ENCODE results near the gene SHROOM3.
A peak's percentile ranks its signal among the peaks of the same experiment; 100 is the strongest.
"Not testable (repeated sequence)": the region's sequence is repeated elsewhere in the genome, so short reads cannot be mapped to it uniquely, and the experiment has no call there.

The SHROOM3 gene

DNA sequence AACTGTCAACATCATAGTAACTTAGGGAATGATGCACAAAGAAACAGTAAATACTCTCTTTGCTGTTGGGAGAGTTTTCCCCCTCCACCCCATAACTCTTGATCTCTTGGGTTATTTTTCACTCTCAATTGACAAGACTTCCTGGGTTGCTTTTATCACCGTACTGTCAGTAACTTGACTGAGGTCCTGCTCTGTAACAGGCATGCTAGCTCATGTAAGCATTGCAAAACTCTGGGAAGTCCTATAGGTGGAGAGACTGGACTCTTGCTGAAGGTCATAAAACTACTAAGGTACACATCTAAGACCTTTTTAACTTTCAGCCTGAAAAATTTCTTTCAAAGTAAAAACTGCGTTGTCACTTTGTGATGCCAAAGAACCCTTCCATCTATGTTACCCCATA is 10.9 kb downstream of the SHROOM3 start:
- no peak for DNase-seq (ENCODE audit: low spot score)

DNA sequence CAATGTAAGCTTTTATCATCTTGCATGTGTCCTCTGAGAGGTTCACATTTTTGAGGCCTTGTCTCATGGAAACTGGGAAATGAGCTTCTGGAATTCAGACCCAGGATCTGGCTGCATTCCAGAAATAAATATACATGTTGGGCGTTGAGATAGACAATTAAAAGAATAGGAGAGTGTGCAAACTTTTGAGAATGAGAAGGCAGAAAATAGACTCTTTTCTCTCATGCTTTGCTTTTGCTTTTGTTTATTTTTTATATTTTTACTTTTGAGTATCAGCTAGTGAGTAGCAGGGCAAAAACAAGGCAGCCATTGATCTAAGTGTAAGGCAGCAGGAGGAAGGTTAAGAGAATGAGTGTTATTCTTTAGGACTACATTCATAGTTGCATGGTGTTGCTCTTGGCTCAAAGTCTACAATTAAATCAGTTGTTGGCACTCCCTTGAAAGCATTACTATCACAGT is 12.4 kb downstream of the SHROOM3 start:
- no peak for DNase-seq (ENCODE audit: low spot score)

DNA sequence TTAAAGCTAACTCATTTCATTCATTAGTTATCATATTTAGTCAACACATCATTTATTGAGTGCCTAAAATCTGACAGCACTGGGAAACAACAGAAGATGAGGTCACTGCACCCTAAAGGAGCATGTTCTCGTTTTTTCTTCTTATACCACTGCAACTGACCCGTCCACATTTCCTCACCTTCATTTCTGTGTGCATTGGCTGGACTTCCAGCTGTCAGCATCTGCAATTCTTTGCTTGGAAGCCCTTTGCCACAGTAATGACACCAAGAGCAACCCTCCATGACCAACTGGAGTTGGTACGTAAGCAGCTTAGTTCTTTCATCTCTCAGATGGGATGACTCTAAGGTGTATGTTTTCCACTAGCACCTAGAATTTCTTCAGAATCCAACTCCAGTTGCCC is 13.2 kb downstream of the SHROOM3 start:
- DNase-seq (ENCODE audit: low spot score), result no peak

DNA sequence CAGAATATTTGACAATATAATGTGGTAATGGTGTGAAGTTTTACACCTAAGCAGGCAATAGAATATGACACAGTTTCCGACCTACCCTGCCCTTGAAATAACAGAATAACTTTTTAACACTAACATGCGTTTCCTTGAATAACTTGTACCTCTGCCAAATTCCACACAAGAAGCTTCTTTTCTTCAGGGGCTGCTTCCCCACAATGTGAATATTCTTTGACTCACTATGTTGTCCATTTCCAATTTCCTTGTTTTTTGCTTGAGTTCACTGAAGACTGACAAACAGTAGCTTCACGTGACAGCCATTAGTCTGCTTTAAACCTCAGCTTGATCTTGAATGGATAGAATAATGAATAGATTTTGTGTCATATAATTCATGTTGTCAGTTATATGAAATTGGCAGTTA is 14.3 kb downstream of the SHROOM3 start:
- DNase-seq (ENCODE audit: low spot score), result no peak

DNA sequence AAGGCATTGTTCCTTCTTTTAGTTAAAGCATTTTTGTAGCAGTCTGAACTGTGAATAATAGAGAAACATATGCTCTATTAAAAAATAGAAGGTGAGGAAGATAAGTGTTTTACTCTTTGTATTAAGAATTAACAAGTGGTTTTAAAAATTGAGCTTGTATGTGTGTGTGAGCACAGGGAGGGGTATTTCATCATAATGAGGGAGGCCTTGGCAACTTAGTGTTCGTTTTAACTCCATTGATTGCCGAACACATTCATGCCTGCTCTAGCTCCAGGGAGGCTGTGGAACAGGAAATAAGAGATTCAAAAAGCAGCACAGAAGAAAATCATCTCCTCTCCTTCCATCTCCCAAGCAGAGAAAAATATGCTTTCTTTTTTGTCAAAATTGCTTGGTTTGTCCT is 14.8 kb downstream of the SHROOM3 start:
- no peak for DNase-seq (ENCODE audit: low spot score)

DNA sequence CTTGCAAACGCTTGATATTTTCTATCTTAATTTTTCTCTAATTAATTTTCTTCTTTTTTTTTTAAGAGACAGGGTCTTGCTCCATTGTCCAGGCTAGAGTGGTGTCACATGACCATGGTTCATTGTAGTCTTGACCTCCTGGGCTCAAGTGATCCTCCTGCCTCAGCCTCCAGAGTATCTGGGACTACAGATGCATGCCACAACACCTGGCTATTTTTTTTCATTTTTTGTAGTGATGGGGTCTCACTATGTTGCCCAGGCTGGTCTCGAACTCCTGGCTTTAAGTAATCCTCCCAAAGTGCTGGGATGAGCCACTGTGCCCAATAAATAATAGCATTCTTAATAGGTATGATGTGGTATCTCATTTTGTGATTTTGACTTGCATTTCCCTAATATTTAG is 18.2 kb downstream of the SHROOM3 start:
- DNase-seq (ENCODE audit: low spot score), result no peak

DNA sequence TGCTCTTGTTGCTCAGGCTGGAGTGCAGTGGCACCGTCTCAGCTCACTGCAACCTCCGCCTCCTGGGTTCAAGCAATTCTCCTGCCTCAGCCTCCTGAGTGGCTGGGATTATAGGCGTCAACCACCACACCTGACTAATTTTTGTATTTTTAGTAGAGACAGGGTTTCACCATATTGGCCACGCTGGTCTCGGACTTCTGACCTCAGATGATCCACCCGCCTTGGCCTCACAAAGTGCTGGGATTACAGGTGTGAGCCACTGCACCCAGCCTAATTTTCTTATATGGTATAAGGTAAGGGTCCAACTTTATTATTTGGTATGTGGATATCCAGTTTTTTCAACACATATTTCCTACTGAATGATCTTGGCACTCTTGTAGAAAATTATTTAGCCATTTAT is 19.0 kb downstream of the SHROOM3 start:
- not testable (repeated sequence) for DNase-seq (ENCODE audit: low spot score)

DNA sequence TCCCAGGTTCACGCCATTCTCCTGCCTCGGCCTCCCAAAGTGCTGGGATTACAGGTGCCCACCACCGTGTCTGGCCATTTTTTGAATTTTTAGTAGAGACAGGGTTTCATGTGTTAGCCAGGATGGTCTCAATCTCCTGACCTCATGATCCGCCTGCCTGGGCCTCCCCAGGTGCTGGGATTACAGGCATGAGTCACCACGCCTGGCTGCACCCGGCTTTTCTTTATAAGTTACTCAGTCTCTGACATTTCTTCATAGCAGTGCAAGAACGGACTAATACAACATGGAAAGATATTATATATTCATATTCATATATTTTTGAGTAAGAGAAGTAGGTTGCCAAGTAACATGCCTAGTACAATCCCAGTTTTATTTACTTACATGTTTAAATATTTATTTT is 22.9 kb downstream of the SHROOM3 start:
- DNase-seq (ENCODE audit: low spot score), result no peak

DNA sequence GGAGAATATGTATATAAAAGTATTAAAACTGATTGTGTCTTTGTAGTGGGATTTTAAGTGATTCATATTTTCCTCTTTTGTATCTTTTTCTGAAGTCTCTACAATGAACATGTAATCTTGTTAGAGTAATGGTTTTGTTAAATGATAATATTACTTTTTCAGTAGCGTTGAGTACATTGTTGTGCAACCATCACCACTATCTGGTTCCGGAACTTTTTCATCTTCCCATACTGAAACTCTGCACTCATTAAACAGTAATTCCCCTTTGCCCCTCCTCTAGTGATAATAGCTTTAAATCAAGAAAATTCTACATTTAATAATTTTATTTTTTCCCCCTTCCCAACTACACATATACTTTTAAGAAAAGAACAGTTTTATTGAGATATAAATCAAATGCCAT is 23.3 kb downstream of the SHROOM3 start:
- DNase-seq (ENCODE audit: low spot score), result no peak

DNA sequence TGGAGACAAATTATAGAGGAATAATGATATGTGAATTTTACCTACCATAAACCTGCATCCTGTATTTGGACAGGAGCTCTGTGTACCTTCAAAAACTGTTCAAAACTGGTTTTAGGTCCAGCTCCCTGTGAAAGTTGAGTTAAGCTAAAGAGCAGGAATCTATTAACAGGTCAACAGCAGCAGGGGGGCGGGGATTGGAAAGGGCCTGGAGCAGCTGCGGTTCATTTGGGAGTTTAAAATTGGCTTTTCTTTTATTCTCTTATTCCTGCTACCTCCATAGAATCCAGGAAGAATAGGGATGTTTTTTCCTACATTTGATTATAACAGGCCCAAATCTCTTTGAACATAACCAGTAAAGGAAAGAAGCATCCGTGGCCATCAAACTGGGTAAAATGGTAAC is 23.8 kb downstream of the SHROOM3 start:
- DNase-seq (ENCODE audit: low spot score), result no peak

DNA sequence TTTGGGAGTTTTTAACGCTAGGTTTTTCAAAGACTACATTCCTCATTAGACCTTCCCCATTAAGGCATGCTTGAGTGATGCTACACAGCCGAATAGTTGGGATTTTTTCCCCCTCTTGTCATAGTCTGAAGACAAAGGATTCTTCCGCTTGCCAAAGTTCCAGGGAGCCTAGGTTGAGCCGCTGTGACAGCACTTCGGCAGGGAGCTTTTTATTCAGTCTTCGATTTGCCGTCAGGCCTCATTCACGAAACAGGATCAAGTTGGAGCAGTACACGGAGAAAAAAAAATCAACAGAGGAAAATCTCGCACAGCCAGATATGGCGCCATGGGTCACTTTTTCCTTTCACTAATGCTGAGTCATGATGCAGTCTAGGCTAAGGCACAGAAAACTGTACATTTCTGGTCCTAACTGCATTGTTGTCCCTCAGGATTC is 24.3 kb downstream of the SHROOM3 start:
- DNase-seq (ENCODE audit: low spot score), result no peak

DNA sequence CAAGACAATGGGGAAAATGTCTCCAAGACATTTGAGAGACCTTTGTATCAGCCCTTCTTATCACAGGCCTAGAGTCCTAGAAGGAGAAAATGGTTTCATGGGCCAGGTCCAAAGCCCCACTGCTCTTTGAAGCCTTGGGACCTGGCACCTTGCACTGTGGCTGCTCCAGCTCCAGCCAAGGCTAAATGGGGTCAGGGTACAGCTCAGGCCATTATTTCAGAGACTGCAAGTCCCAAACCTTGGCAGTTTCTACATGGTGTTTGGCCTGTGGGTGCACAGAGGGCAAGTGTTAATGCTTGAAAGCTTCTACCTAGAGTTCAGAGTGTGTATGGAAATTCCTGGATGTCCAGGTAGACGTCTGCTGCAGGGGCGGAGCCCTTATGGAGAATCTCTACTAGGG is 28.5 kb downstream of the SHROOM3 start:
- DNase-seq (ENCODE audit: low spot score), result no peak

DNA sequence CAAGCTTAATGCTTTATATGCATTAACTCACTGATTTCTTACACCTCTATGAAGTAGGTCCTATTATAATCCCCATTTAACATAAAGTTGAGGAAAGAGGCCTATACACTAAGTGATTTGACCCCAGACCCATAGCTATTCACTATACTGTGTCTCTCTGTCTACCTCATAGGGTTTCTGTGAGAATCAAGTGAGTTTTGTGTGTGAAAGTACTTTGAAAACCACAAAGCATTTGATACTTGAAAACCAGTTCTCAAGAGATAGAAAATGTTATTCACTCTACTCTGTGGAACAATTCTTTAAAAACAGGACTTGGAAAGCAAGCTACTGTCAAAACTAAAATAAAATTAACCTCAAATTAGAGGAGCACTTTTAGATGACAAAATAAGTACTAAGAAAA is 35.0 kb downstream of the SHROOM3 start:
- DNase-seq (ENCODE audit: low spot score), result no peak

DNA sequence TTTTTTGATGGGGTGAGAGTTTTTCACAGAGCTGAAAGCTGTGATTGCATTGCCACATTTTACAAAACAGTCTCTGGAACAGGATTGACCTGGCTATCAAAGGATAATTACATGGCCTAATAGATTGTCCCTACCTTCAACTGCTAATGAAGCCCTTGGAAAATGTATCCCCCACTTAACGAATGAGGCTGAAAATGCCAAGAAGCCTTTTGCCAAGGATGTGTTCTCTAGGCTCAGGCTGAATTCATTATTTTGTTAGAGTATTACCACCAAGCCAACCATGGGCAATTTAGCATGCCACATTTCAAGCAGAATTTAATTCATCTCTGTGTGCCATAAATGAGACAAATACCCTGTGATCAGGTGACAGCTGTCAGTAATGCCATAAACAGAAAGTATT is 35.5 kb downstream of the SHROOM3 start:
- DNase-seq (ENCODE audit: low spot score), result no peak

DNA sequence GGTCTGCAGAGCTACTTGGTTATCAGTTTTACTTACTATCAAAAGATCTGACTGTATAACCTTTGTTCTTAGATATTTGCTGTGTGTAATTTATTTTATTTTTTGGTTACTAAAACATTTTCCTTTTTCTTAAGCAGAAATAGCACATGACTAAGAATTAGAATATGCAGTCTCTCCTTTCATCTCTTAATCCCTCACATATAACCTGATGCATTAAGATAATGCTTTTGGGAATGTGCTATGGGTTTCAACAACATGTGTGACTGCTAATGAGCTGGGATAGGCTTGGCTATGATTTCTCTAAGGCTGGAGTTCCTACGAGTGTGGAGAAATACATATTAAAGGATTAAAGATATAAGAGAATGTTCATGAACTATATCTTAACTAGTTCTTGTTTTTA is 41.5 kb downstream of the SHROOM3 start:
- no peak for DNase-seq (ENCODE audit: low spot score)

DNA sequence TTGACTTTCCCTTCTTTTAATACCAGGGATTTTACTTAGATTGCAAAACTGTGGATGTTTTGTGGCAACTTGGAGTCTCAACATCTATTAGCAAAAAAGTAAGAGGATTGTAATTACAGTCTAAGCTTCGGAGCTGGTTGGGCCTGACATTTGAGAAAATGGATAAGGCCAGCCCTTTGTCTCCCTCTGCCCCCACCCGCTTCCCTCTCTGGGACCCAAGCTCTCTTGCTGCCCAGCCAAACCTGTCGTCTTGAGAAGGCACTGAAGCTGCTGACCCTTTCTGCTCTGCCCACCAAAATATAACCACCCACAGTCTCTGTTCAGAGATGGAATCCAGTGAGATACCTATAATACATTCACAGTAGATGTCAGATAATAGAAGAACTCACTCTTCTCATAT is 49.6 kb downstream of the SHROOM3 start:
- DNase-seq (ENCODE audit: low spot score), result no peak

DNA sequence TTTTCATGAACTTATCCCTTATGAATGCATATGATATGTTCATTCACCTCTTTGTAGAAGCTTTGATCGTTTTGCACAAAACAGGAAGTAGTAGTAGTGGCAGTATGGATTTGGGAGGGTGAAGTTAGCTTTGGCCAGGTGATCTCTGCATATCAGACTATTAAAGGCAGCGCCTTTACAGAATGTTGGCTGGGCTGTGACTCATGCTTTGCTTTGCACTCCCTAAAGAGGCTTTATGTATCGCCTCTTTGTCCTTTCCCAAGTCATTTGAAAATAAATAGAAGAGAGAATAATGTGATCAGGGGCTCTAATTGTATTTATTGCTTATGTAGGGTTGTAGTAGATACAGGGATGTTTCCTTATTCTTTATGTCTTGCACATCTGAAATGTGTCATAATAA is 50.4 kb downstream of the SHROOM3 start:
- peak; percentile 84 for DNase-seq (ENCODE audit: low spot score)

DNA sequence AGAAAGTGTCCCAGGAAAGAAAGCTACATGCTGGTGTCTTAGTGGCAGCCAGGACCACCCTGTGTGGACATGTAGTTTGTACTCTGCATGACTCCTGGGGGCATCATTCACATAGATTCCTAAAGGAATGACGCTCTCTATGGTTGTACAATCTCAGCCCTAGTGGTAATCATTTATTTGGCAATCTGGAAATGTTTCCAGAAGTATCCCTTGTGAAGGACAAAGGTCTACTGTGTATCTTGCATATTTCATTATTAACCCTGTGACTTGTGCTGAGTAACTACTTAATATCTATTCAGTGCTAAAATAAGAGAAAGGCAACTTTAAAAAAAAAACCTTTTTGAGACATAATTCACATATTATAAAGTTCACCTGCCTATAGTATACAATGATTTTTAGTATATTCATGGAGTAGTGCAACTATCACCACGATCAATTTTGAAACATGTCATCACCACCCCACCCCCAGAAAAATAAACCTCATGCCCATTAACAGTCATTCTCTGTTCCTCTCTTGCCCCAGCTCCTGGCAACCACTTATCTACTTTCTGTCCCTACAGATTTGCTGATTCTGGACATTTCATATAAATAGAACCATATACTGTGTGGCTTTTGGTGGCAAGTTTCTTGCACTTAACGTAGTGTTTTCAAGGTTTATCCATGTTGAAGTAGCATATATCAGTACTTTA is 51.7 kb downstream of the SHROOM3 start:
- DNase-seq (ENCODE audit: low spot score), result no peak

DNA sequence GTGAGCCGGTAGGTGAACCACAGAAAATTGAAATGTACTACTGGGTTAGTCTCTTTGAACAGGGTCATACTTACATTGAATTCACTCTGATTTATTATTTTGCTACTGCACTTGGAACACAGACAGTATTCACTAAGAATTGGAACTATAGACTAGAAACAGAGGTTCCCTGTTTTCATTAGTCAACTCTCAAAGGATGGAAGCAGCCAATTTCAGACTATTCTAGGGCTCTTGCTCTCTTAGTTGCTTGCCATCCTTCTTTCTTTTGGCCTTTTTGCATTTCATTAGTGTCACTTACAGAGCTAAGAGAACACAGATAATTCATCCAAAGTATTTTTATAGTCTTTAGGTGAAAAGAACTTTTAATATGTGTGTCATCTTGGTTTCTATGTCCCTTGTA is 52.6 kb downstream of the SHROOM3 start:
- DNase-seq (ENCODE audit: low spot score), result no peak

DNA sequence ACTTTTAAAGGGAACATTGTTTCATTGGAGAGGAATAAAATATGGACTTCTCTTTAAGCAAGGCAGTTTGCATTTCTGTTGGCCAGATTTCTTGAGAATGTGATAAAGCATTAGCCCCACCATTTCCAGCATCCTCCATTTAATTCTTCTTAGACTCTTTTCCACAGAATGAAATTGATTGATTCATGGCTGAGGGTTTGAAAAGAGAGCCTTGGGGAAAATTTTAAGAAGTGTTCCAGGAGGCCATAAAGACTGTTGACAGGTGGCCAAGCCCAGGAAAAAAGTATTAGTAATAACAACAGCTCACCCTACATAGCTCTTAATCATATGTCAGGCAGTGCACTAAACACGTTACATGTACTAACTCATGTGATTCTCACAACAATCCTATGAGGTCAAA is 53.4 kb downstream of the SHROOM3 start:
- no peak for DNase-seq (ENCODE audit: low spot score)

DNA sequence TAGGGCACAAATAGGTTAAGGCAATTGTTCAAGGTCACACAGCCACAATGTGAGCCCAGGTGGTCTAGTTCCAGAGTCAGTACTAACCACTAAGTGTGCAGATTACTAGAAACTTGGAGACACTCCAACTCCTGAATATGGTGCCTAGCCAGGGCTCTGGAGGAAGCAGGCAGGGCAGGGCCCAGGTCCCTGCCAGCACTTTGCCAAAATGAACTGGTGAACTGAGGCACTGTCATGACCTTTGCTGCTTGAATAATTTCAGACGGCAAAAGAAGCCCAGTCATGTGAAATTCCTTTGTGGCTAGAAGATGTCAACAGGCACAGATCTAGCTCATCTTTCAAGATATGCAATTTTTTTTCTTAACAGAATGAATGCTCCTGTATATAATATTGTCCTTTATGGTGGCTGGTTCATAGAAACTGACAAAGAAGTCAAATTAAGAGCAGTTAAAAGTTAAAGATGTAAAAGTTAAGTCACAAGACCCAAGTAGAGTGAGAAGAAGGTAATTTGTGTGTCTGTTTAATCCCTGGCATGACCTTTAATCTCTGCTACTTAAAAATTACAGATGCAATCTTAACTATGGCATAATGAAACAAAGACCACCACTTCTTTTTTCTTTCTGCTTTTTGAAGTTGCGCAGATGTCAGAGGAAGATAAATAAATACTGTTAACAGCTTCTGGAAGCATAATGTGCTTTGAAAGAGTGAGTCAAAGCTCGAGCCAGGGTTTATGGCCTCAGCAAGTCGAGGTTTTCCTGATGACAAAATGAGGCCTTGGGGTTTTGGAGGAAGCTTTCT is 54.1 kb downstream of the SHROOM3 start:
- DNase-seq (ENCODE audit: low spot score), result no peak

DNA sequence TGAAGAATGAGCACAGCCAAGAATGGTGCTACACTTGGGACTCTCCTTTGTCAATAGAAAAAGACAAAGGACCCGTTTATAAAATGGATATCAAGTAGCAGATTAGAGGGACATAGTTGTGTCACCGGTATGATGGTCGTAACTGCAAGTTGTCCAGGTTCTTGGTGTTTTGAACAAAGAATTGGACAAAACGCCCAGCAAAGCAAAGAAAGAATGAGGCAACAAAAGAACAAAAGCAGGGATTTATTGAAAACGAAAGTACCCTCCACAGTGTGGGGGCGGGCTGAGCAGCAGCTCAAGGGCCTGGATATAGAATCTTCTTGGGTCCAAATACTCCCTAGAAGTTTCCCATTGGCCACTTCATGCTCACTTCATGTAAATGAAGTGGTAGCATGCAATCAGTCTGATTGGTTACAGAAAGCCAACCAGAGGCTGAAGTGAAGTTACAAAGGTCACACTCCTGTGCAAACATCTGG is 54.7 kb downstream of the SHROOM3 start:
- no peak for DNase-seq (ENCODE audit: low spot score)

DNA sequence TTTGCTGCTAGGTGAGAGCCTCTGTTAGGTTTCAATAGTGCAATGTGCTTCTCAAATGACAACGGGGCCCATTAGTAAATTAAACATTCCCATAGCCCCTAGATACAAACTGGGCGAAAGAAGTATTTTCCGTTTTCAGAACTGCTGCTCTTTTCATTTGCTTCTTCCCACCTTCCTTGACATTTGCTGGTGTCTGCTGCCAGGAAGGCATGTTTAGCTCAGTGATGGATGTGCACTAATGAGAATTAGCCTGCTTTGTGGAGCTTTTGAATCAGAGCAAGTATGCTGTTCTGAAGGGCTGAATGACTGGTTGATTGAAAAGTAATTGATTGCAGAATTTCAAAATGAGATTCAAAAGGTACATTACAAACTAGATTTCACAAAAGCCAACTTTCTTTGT is 57.0 kb downstream of the SHROOM3 start:
- DNase-seq (ENCODE audit: low spot score), result no peak

DNA sequence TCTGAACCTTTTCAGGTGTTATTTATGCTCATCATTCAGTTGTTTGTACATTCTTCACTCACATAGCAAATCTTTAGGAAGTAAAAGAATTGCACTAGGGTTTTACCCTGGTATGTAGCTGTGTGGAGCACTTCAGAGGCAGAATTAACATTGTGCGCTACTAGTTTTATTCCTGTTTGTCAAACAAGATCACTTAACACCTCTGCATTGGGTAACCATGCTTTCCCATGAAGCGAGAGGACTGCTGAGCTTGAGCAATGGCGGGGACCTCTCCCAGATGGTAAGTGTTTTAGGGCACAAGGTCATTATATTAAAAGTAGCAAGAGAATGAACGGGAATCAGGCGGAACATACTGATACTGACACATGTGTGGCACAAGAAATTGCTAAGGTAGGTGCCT is 59.2 kb downstream of the SHROOM3 start:
- no peak for DNase-seq (ENCODE audit: low spot score)
